LNCaP clone FGC (cell line): Measurements from ENCODE around the gene ATP2B2.

Experiments
- DNase-seq: peaks from one replicate; pipeline ENCODE4 v3.0.0-alpha.2; 2011; ENCODE audit warnings: low read depth
- H3K4me3 ChIP-seq: 2 replicates; pipeline ENCODE4 v1.5.1; 2011; ENCODE audit warnings: mild to moderate bottlenecking, low read depth, low read length, control low read depth
- TF ChIP-seq, protein P1 (sequence below): IDR thresholded peaks from 2 replicates; pipeline ENCODE4 v1.5.1; 2012; ENCODE audit warnings: mild to moderate bottlenecking; ENCODE audit not compliant: control insufficient read depth, insufficient read depth; ENCODE audit errors: extremely low read depth

ATP2B2 gene

GRCh38 chr3:10473581-10474274, 31.7 kb downstream of the ATP2B2 start:
- TF ChIP-seq, protein P1, sequence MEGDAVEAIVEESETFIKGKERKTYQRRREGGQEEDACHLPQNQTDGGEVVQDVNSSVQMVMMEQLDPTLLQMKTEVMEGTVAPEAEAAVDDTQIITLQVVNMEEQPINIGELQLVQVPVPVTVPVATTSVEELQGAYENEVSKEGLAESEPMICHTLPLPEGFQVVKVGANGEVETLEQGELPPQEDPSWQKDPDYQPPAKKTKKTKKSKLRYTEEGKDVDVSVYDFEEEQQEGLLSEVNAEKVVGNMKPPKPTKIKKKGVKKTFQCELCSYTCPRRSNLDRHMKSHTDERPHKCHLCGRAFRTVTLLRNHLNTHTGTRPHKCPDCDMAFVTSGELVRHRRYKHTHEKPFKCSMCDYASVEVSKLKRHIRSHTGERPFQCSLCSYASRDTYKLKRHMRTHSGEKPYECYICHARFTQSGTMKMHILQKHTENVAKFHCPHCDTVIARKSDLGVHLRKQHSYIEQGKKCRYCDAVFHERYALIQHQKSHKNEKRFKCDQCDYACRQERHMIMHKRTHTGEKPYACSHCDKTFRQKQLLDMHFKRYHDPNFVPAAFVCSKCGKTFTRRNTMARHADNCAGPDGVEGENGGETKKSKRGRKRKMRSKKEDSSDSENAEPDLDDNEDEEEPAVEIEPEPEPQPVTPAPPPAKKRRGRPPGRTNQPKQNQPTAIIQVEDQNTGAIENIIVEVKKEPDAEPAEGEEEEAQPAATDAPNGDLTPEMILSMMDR = no peak
- no peak overlapping the region for H3K4me3 ChIP-seq
- DNase-seq = no peak

- no peak for DNase-seq
- TF ChIP-seq, protein P1 = no peak
- H3K4me3 ChIP-seq = no peak overlapping the region
Measured at GRCh38 chr3:10472877-10473440, 32.4 kb downstream of the ATP2B2 start.

DNA sequence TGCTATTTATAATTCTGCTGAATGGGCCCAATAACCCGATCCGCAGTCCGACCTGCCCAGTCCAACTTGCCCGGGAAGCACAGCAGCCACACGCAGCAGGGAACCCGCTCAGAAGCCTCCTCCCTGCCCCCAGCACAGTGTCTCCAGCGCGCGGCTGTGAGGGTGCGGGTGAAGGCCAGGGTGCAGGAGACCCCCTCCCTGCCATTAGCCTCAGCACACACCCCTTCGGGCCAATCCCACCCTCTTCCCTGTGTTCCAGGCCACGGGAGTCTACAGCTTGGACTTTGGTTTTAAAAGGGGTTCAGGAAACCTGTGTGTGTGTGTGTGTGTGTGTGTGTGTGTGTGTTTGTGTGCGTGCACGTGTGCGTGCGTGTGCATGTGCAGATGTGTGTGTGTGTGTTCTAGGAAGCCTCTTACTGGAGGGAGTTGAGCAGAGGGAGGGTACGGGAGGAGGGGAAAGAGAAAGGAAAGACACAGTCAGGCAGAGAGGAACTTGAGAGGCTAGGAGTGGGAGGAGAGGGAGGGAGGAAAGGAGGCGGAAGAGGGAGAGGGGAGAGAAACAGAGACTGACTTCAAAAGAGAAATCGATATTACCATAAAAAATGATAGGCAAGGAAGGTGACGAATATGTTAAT, 34.2 kb downstream of the ATP2B2 start:
- TF ChIP-seq, protein P1 = no peak
- DNase-seq = no peak
- no peak overlapping the region for H3K4me3 ChIP-seq

GRCh38 chr3:10470120-10471053, 35.0 kb downstream of the ATP2B2 start:
- TF ChIP-seq, protein P1 = no peak
- H3K4me3 ChIP-seq = no peak overlapping the region
- no peak for DNase-seq

GRCh38 chr3:10469441-10470119, 35.8 kb downstream of the ATP2B2 start:
- no peak overlapping the region for H3K4me3 ChIP-seq

More at GRCh38 chr3:10469441-10470119, 35.8 kb downstream of the ATP2B2 start:
- DNase-seq = no peak
- TF ChIP-seq, protein P1 = no peak
